Measurements from ENCODE around the gene H3-3A.
A peak's percentile ranks its signal among the peaks of the same experiment; 100 is the strongest.

Gene H3-3A

GRCh38 chr1:226059709-226060108 is 2.8 kb upstream of the H3-3A start:
- no peak overlapping the region for H3K4me2 ChIP-seq (ENCODE audit: low read depth, low read length)

DNA sequence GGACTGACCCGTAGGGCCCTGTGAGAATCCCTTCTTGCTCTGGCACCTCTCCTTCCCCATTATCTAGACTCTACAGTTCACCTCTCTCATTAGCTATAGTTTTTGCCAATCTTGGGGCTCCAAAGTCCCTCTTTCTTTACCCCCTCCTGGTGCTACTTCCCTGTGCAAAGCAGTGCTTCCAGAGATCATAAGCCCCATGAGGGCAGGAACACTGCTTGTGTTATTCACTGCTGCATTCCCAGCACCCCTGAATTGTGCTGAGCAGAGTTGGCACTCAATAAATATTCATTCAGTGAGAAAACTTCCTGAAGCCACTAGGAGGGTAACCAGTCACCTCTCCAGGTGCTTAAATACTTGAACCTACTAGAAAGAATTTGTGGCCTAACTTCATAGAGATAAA is 2.1 kb upstream of the H3-3A start:
- Histone ChIP-seq H3K36me3 (replicated peaks; ENCODE audit: insufficient read depth, low read length) (no peaks in the 10 kb centered on the region; the same call in 1 of the 2 replicates), H3K4me2 (ENCODE audit: low read depth, low read length) (no peak overlapping the region), H3K9me2 (replicated peaks; ENCODE audit: insufficient read depth, low read length) (no peaks in the 10 kb centered on the region), H4K20me1 (ENCODE audit: insufficient read depth, low read length) (peaks cover 18% of the 10 kb centered on the region), H3K9ac (ENCODE audit: low read length) (no peak overlapping the region), H3F3A (ENCODE audit: insufficient read depth, low read length) (peaks cover 31% of the 10 kb centered on the region), H3K27ac (ENCODE audit: low read length) (no peak overlapping the region), H3K4me3 (ENCODE audit: low read length) (no peak overlapping the region), H2AFZ (ENCODE audit: low read length) (no peak overlapping the region), H3K4me1 (ENCODE audit: low read length) (peaks cover 20% of the 10 kb centered on the region), H3K27me3 (replicated peaks; ENCODE audit: insufficient read depth, low read length) (no peaks in the 10 kb centered on the region), H3K9me3 (replicated peaks; ENCODE audit: insufficient read depth, low read length) (no peaks in the 10 kb centered on the region), H3K79me2 (ENCODE audit: low read length) (peaks cover 37% of the 10 kb centered on the region)
- TF ChIP-seq EZH2 (optimal IDR thresholded peaks at IDR 0.05; ENCODE audit: low read depth, low read length), result no peak
- no peak for TF ChIP-seq EZH2phosphoT487 (IDR thresholded peaks at IDR 0.05; ENCODE audit: low read length)
- TF ChIP-seq CTCF (IDR thresholded peaks at IDR 0.05; ENCODE audit: low read length), result no peak
- no peak for DNase-seq

More at GRCh38 chr1:226059709-226060108, 2.8 kb upstream of the H3-3A start:
- Histone ChIP-seq H3K27ac (ENCODE audit: low read length) (no peak overlapping the region), H3K27me3 (replicated peaks; ENCODE audit: insufficient read depth, low read length) (no peaks in the 10 kb centered on the region), H3F3A (ENCODE audit: insufficient read depth, low read length) (peaks cover 35% of the 10 kb centered on the region), H2AFZ (ENCODE audit: low read length) (no peak overlapping the region), H3K36me3 (replicated peaks; ENCODE audit: insufficient read depth, low read length) (no peaks in the 10 kb centered on the region; the same call in 1 of the 2 replicates), H3K9me3 (replicated peaks; ENCODE audit: insufficient read depth, low read length) (no peaks in the 10 kb centered on the region), H3K79me2 (ENCODE audit: low read length) (peaks cover 30% of the 10 kb centered on the region), H3K4me3 (ENCODE audit: low read length) (no peak overlapping the region), H3K9me2 (replicated peaks; ENCODE audit: insufficient read depth, low read length) (no peaks in the 10 kb centered on the region), H4K20me1 (ENCODE audit: insufficient read depth, low read length) (peaks cover 11% of the 10 kb centered on the region), H3K9ac (ENCODE audit: low read length) (no peak overlapping the region), H3K4me1 (ENCODE audit: low read length) (peaks cover 21% of the 10 kb centered on the region)
- DNase-seq, result no peak
- no peak for TF ChIP-seq EZH2 (optimal IDR thresholded peaks at IDR 0.05; ENCODE audit: low read depth, low read length)
- no peak for TF ChIP-seq CTCF (IDR thresholded peaks at IDR 0.05; ENCODE audit: low read length)
- no peak for TF ChIP-seq EZH2phosphoT487 (IDR thresholded peaks at IDR 0.05; ENCODE audit: low read length)

DNA sequence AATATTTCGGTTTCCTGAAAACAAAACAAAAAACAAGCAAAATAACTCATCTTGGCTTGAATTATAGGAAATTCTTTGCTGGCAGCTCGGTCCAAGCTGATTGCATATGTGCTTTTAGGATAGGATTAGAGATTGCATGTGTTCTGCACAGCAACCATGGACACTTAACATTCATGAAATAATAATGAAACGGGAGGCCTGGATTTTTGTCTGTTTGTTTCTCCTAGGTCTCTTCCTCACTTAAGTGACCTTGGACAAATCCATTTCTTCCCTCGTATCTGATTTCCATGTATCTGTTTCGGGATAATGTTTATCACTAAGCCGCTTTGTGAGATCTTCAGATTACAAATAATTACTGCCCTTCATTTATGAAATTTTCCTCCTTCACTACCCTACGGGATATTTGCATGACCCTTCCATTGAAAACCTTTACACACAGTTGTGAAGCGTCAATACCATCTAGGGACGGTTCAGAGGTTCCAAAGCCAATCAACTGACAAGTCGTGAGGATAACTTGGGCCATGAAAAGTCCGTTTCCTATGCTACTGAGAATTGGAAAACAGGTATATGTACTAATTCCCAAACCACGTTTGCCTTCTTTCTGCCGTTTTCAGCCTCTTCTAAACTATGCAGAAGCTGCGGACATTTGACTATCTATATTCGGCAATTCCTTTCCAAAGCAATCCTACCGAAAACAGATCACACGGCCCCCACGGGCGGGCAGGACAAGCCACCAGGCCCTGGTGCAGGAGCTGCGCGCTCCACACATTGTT is 1.3 kb upstream of the H3-3A start:
- Histone ChIP-seq H3K27me3 (replicated peaks; ENCODE audit: insufficient read depth, low read length) (no peaks in the 10 kb centered on the region), H3K4me2 (ENCODE audit: low read depth, low read length) (peak overlapping the region; percentile 86), H4K20me1 (ENCODE audit: insufficient read depth, low read length) (peaks cover 27% of the 10 kb centered on the region), H3K9ac (ENCODE audit: low read length) (peak overlapping the region; percentile 87), H3K9me2 (replicated peaks; ENCODE audit: insufficient read depth, low read length) (no peaks in the 10 kb centered on the region), H3K27ac (ENCODE audit: low read length) (peak overlapping the region; percentile 69; the same call in 1 of the 2 replicates), H3K79me2 (ENCODE audit: low read length) (peaks cover 46% of the 10 kb centered on the region), H3K9me3 (replicated peaks; ENCODE audit: insufficient read depth, low read length) (no peaks in the 10 kb centered on the region), H3F3A (ENCODE audit: insufficient read depth, low read length) (peaks cover 30% of the 10 kb centered on the region), H3K4me1 (ENCODE audit: low read length) (peaks cover 22% of the 10 kb centered on the region), H3K36me3 (replicated peaks; ENCODE audit: insufficient read depth, low read length) (peaks cover 7% of the 10 kb centered on the region), H2AFZ (ENCODE audit: low read length) (peak overlapping the region; percentile 63), H3K4me3 (ENCODE audit: low read length) (peak overlapping the region; percentile 67)
- TF ChIP-seq EZH2 (optimal IDR thresholded peaks at IDR 0.05; ENCODE audit: low read depth, low read length) (no peak), EZH2phosphoT487 (IDR thresholded peaks at IDR 0.05; ENCODE audit: low read length) (no peak), CTCF (IDR thresholded peaks at IDR 0.05; ENCODE audit: low read length) (no peak)
- DNase-seq, result no peak
